ENCODE measurements around the gene TSPAN12.

Gene TSPAN12

GRCh38 chr7:120832803-120833202, 25.1 kb downstream of the TSPAN12 start:
- TF ChIP-seq CTCF (IDR thresholded peaks at IDR 0.05; ENCODE audit: insufficient read depth, low read depth, low read length, missing control alignments) = no peak
- H3K4me3 ChIP-seq (ENCODE audit: low read length) = no peak overlapping the region
- DNase-seq (ENCODE audit: low read depth) = no peak

GRCh38 chr7:120831260-120831659, 26.7 kb downstream of the TSPAN12 start:
- TF ChIP-seq CTCF (IDR thresholded peaks at IDR 0.05; ENCODE audit: insufficient read depth, low read depth, low read length, missing control alignments) = no peak
- DNase-seq (ENCODE audit: low read depth) = no peak
- H3K4me3 ChIP-seq (ENCODE audit: low read length) = no peak overlapping the region

- H3K4me3 ChIP-seq (ENCODE audit: low read length) = no peak overlapping the region
- no peak for TF ChIP-seq CTCF (IDR thresholded peaks at IDR 0.05; ENCODE audit: insufficient read depth, low read depth, low read length, missing control alignments)
These were observed 28.5 kb downstream of the TSPAN12 start for GRCh38 chr7:120829487-120829886.

GRCh38 chr7:120828528-120828927, 29.4 kb downstream of the TSPAN12 start:
- no peak for TF ChIP-seq CTCF (IDR thresholded peaks at IDR 0.05; ENCODE audit: insufficient read depth, low read depth, low read length, missing control alignments)
- no peak overlapping the region for H3K4me3 ChIP-seq (ENCODE audit: low read length)
- no peak for DNase-seq (ENCODE audit: low read depth)

More at GRCh38 chr7:120829487-120829886, 28.5 kb downstream of the TSPAN12 start:
- DNase-seq (ENCODE audit: low read depth) = no peak

- no peak for TF ChIP-seq CTCF (IDR thresholded peaks at IDR 0.05; ENCODE audit: insufficient read depth, low read depth, low read length, missing control alignments)
- H3K4me3 ChIP-seq (ENCODE audit: low read length) = no peak overlapping the region
- no peak for DNase-seq (ENCODE audit: low read depth)
These were observed 30.4 kb downstream of the TSPAN12 start for GRCh38 chr7:120827371-120828118.

- no peak for TF ChIP-seq CTCF (IDR thresholded peaks at IDR 0.05; ENCODE audit: insufficient read depth, low read depth, low read length, missing control alignments)
- H3K4me3 ChIP-seq (ENCODE audit: low read length) = no peak overlapping the region
- DNase-seq (ENCODE audit: low read depth) = no peak
These were observed 32.4 kb downstream of the TSPAN12 start for GRCh38 chr7:120825576-120825975.

GRCh38 chr7:120825152-120825551, 32.8 kb downstream of the TSPAN12 start:
- no peak overlapping the region for H3K4me3 ChIP-seq (ENCODE audit: low read length)

More at GRCh38 chr7:120825152-120825551, 32.8 kb downstream of the TSPAN12 start:
- no peak for TF ChIP-seq CTCF (IDR thresholded peaks at IDR 0.05; ENCODE audit: insufficient read depth, low read depth, low read length, missing control alignments)
- no peak for DNase-seq (ENCODE audit: low read depth)
